Stimulated activated CD8-positive, alpha-beta memory T cell treated with anti-CD3 and anti-CD28 coated beads, Interleukin-4, amount 100 ng/mL, for 24 hours (primary cell): Measurements from ENCODE around the gene FGD3.
"Not testable (repeated sequence)": the region's sequence is repeated elsewhere in the genome, so short reads cannot be mapped to it uniquely, and the experiment has no call there.

Source experiments
- DNase-seq: peaks from one replicate; pipeline ENCODE4 v3.0.0-alpha.2; 2020; ENCODE audit warnings: low read depth

Gene FGD3

DNA sequence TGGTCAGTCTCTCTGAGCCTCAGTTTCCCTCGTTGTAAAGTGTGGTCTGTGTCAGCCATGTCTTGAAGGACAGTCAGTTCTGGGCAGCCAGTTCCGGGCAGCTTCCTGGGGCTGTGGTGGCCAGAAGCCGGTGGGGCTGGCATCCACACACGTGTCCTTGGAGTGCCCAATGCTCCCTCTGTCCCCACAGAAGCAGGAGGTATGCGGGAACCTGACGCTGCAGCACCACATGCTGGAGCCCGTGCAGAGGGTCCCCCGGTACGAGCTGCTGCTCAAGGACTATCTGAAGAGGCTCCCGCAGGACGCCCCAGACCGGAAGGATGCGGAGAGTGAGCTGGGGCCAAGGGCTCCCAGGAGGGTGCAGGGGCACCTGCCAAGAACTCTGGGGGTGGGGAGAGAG is 62.7 kb downstream of the FGD3 start:
- DNase-seq = no peak

DNA sequence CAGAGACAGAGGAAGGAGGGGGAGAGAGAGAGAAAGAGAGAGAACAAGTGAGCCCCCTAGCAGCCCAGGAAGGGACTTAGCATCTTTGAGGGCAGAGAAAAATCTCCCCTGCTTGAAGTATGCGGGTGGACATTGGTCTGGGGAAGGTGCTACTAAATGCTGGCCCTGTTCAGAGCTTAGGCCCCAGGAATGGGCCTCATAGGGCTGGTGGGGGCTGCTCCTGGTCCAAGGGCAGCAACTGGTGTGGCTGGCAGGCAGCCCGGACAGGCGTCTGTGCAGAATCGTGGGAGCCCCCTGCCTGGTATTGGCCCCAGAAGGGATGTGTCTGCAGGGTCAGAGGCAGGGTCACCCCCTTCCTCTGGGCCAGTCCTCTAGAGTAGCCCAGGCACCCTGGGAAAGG is 63.4 kb downstream of the FGD3 start:
- no peak for DNase-seq

DNA sequence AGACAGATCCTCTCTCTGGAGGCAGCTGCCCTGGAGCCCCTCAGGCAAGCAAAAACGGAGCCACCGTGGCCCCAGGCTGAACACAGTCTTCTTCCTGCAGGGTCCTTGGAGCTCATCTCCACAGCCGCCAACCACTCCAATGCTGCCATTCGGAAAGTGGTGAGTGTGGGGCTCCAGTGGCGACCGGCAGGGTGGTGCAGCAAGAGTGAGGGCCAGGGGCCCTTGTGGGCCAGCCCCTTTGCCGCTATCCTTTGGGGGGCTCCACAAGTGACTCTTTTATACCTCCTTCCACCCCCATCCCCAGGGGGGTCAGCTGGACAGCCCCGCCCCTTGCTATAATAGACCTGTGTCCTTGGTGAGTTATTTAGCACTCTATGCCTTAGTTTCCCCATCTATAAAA is 63.8 kb downstream of the FGD3 start:
- no peak for DNase-seq

DNA sequence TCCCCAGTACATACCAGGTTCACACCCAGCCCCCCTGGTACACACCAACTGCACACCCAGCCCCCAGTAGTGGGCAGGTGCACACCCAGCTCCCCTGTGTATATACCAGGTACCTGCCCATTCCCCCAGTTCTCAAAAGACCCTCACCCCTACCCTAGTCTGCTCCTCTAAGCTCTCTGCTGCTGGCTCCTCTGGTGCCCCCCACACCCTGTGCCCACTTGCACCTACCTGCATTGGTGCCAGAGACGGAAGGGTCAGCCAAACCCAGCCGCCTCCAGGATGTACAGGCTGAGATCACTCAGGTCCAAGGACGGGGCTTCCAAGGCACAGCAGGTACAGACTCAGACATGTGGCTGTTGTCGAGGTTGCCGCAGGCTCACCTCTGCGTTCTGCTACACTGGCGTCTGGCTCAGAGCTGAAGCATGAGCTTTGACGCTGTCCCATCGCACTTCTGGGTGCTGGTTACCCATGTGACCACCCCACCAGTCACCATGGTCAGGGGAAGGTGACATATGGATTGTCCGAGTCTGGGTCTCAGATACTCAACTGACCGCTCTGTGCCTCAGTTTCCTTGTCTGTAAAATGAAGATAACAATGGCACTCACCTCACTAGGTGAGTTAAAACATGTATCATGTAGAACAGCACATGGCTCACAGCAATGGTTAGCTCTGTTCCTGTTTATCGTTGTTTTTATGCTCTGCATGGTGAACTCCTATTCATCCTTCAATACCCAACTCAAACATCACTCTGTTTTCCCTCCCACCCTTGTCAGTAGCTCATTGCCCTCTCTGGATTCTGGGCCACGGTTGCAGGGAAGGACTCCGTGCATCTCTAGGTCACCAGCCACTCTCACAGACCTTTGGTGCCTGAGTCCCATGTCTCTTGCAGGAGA is 65.9 kb downstream of the FGD3 start:
- DNase-seq = no peak

DNA sequence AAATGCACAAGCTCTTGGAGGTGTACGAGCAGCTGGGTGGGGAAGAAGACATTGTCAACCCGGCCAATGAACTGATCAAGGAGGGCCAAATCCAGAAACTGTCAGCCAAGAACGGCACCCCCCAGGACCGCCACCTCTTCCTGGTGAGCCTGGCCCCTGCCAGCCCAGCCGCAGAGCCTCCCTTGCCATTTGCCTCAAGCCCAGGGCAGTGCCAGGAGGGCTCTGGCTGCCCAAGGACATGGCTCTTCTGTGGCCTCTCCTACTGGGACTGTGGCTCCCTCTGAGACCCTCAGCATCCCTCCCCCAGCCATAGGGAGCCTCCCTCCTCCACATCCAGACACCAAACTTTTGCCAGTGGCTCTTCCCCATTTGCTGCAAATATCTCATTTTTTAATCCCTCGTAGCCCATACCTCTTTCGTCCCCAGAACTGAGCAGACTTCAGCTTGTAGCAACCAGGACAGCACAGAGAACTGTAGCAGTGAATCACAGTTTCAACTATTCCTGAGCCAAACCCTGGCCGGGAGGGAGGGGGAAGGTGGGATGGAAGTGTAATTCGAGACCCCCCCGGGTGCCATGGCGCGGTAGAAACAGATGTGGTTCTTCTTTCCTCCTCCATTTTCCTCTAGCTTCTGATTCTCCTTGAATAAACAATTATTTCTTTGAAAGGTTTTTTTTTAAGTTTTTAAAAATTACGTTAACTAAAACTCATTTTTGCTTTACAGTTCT is 66.7 kb downstream of the FGD3 start:
- no peak for DNase-seq

DNA sequence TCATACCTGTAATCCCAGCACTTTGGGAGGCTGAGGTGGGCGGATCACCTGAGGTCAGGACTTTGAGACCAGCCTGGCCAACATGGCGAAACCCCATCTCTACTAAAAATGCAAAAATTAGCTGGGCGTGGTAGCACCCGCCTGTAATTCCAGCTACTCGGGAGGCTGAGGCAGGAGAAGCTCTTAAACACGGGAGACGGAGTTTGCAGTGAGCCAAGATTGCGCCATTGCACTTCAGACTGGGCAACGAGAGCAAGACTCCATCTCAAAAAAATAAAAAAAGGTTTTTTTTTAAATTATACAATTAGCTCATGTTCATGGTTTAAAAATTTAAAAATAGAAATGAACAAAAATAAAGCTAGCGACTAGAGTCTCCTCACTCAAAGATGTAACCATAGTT is 67.9 kb downstream of the FGD3 start:
- DNase-seq = not testable (repeated sequence)

DNA sequence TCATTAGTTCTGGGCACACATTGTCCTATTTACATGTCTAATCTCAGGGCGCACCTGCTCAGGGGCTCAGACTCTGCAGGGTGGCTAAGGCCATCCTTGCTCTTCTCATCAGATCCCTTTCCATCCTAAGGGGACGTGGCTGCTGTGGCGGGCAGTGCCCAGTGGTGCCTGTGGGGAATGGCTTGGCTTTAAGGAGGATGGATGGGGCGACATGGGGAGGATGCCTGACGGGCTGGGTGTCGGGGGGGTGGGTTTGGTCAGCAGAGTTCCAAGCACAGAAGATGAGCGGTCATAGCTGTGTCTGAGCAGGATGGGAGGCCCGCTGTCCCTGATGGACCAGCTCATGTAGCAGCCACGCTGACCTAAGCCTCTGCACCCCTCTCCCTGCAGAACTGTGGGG is 70.3 kb downstream of the FGD3 start:
- DNase-seq = no peak

DNA sequence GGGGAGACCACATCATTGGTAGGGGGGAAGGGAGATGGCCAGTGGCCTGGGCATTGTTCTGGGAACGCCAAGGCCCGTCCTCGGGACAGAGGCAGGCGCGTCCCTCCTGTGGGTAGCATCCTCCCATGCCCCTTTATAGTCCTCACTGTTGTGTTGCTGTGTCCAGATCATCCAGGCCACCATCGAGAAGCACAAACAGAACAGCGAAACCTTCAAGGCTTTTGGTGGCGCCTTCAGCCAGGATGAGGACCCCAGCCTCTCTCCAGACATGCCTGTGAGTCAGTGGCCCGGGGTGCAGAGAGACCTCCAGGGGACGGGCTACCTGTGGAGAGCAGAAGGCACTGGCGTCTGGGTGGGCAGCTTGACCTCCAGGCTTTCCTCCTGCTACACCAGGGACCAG is 72.8 kb downstream of the FGD3 start:
- no peak for DNase-seq

DNA sequence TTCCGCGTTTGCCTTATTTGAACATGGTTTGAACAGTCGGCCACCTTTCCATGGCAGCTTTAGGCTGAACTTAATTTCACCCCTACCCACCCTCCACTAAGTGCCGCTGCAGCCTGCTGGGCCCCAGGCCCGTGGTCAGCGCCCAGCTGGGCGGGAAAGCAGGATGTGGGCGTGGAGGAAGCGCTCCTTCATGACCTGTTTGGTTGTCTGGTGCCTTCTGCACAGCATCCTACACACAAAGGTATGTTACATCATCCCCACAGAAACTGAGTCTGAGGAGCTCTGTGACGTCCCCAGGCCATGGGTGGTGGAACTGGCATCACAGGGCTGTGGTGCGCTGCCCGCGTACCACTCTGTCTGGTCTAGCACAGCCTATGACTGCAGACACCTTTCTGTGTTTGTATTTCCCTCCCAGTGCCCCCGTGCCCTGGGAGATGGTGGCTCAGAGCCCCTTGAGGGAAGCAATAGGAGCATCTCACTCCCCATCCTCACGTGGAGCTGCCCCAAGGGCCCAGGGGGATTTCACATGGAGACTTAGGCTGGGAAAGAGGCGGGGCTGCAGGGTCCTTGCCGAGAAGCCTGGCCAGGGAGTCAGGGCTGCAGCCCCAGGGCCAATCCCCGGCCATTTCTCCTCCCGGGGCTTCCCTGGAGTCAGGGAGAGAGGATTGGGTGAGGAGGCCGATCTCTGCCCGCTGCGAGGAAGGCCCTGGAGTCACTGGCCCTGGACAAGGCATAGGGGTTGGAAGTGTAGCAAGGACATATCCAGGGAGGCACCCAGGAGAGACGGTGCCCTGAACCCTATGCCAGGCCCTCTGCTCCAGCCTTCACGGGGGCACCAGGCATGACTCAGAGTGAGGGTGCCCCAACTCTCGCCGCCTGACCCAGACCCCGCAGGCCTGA is 73.7 kb downstream of the FGD3 start:
- no peak for DNase-seq

DNA sequence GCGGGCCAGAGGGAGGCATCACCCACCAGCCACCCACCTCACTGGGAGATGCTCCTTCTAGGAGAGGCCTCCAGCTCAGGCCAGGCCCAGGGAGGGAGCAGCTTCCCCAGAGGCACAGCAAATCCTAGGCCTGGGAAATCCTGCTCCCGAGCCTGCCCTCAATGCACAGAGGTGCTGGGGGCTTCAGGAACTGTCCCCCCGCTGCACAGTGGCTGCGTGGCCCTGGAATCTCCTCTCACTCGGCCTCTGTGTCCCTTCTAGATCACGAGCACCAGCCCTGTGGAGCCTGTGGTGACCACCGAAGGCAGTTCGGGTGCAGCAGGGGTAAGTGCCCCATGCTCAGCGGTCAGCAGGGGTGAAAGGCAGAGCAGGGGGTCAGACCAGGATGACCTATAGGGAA is 74.7 kb downstream of the FGD3 start:
- no peak for DNase-seq

DNA sequence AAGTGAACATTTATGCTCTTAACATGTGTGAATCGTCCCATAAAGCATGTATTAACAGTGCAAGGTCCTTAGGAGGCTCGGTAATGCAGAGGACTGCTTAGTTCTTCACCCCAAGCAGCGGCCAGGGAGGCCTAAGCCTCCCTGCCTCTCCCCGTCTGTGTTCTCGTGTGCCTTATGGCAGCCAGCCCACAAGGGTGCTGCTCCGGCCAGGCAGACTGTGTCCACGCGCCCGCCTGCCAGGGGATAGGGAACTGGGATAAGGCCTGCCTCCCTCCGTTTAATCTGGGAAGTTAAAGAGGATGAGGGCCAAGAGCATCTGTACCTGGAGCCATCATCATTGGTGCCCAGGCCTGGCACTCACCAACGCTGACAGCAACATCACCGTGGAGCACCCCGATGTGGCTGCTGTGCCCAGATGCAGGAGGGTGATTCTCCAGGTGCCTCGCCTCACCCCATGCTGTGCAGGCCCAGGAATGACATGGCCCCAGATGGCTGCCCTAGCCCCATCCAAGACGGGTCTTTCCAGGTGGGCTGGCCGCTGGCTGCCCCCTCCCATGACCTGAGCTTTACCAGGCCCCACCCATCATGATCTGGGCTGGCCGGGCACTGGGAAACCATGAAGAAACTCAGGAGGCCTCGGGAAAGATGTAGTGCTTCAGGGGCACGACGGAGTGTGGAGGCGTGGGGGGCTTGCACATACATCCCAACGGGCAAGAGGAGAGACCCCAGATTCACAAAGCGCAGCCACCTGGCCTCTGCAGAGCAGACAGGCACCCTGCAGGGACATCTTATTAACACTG is 75.6 kb downstream of the FGD3 start:
- DNase-seq = no peak

DNA sequence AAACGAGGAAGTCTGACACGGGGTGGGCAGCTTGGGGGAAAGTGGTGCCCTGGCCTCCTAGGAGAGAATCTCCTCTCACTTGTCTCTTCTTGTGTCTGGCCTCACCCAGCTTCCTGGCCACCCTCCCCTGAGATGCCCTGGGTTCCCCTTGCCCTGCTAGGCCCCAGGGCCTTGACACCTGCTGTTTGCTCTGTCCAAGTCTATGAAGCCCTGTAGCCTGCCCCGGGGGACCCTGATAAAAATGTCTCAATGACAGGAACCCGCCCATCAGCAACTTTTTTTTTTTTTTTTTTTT is 76.1 kb downstream of the FGD3 start:
- DNase-seq = no peak

DNA sequence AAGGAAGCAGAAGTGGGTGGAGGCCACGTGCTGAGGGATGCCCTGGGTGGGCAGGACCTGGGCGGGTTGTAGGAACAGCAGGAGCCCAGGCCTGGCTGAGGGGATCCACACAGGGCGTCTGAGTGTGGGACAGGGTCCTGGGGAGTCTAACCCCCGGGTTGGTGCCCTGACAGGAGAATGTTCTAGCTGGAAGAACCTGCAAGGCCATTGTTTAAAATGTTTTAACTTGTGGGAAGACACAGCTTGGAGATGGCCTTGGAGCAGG is 77.3 kb downstream of the FGD3 start:
- DNase-seq = no peak

DNA sequence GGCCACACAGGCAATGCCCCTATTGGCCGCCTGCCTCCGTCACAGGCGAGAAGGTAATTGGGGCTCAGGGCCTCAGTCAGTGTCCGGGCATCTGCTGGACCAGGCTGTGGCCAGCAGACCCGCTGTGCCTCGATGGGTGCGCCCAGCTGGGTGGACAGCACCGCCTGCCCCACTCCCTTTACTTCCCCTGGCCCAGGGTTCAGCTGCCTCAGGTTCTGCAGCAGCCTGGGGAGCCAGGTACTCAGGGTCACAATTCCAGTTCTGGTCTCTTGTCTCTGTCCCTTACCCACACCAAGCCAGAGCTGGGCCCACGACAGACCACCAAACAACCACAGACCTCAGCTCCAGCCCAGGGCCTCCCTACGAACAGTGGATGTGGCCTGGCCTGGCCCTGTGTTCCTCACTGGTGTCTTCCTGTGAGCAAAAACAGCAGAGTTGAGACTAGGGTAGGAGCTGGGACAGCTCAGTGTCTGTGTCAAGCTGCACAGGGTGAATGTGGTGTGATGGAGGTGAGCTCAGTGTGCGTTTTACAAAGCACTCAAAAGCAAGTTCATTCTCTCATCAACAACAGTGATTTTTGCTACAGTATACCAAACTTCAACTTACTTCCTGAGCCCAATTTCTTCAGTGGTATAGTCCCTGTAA is 77.8 kb downstream of the FGD3 start:
- DNase-seq = no peak

DNA sequence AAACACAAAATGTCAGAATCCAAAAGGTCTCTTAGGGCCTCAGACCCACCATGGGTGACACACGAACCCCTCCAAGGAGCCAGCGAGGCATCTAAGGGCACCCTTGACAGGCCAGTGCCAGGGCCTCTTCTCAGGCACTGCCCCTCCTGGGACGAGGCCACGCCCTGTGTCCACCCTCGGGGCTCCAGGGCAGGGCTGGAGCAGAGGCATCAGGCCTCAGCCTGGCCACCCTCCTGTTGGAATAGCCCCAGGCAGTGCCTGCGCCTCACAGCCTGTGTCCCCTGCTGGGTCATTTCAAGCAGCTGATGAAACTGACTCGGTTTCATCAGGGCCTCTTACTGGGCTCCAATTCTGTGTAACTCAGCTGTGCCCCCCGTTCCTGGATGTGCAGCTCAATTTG is 78.4 kb downstream of the FGD3 start:
- no peak for DNase-seq

DNA sequence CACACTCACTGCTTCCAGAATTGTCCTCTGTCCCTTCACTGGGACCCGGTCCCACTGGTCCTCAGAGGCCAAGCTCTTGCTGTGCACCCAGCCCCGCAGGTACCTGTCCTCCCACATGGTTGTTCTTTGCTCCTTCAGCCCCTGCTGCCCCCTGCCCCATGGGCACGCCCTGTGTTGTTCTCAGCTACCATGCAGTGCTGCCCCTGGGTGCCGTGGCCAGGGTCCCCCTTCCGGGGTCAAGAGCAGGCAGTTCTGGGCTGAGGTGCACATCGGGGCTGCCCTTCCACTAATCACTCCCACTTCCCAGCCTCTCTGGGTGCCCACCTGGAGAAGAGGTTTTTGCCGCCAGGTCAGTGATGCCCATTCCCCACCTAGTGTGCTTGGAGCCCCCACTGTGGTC is 79.3 kb downstream of the FGD3 start:
- DNase-seq = no peak

DNA sequence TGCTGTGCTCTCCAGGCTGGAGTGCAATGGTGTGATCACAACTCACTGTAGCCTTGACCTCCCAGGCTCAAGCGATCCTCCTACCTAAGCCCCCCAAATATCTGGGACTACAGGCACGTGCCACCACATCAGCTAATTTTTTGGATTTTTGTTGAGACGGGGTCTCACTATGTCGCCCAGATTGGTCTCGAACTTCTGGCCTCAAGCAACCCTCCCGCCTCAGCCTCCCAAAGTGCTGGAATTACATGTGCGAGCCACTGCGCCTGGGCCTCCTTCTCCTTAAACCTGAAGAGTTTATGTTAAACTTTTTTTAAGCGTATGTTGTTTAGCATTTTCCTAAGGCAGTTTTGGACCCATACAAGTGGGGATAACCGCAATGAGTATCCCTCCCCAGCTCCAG is 80.4 kb downstream of the FGD3 start:
- DNase-seq = no peak

DNA sequence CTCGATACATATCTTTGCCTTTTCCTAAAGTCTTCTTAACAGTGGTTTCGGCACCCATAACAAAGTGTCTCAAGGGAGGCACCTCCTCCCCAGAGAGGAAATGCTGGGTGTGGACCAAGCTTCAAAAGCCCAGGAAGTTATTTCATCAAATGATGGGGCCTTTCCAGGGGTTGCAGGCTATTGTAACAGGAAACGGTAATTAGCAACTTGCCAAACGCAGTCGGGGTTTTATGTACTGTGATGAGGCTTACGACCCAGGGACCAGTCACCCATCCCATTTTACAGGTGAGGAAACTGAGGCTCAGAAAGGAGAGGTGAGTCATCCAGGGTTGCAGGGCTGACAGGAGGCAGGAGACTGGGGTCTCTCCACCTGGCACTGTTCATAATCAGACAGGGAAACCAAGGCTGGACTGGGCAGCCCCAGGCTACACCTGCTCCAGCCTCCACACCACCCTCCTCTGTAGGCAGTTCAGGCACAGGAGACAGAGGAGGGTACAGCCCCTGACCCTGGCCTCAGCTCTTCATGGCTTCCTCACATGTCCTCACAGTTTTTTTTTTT is 81.2 kb downstream of the FGD3 start:
- no peak for DNase-seq

DNA sequence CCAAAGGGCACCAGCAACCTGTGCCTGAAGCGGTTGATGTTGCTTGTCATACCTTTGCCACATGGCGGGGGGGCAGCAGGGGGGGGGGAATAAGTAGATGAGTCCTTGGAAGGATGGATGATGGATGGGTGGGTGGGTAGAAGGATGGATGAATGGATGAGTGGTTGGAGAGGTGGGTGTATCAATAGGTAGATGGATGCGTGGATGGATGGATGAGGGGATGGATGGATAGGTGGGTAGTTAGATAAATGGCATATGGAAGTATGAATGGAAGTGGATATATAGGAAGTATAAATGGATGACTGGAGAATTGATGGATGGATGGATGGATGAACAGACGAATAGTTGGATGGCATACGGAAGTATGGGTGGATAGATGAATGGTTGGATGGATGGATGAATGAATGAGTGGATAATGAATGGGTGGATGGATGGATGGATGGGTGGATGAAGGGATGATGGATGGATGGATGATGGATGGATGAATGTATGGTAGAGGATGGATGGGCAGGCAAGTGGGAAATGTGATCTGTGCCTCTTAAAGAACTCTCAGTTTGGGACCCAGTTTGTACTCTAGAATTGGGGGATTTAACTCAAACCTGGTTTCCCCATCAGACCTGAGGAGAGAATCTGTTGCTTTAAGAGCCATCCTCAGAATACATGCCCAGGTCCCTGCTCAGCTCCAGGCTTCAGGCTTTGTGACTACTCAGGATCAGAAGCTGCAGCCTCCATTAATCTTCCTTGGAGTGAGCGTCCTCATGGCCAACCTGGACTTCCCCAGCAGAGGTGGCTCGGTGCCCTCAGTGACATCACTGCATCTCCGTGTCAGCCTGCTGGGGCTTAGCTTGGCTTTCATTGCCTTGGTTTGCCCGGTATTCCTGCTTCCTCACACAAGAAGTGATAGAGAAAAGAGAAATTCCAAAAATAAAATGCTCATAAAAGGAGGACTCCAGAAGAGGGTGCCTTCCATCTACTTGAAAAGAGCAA is 83.6 kb downstream of the FGD3 start:
- DNase-seq = no peak
